ENCODE results near the gene HPX. TPM values are rescaled to one million over a fixed set of nuclear protein-coding genes. Genes with fewer than 3 reads are reported as not detected.
A peak's percentile ranks its signal among the peaks of the same experiment; 100 is the strongest.
"Not testable (repeated sequence)": the region's sequence is repeated elsewhere in the genome, so short reads cannot be mapped to it uniquely, and the experiment has no call there.

The HPX gene
- total RNA-seq, 1 donor from 2014 or later: 0.64 TPM

DNA sequence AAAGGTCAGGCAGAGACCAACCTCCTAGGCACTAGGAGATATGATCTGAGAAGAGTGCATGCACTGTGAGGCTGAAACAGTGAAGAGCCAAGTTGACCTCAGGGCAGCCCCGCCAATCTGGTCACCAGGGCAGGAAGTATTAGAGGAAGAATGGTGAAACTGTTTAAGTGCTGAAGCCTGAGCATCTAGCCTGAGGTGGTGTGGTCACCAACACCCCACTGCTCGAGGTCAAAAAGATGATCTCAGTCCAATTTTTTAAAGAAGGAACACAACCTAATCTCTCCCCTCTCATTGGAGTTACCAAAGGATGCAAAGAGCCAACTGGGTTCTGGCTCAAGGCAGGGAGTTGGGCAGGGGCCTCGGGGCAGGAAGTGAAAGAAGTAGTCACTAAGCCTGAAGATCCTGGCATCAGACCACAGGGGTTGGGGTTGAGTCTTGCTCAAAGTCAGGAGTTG, 25.9 kb downstream of the HPX start:
- no peak for ATAC-seq

DNA sequence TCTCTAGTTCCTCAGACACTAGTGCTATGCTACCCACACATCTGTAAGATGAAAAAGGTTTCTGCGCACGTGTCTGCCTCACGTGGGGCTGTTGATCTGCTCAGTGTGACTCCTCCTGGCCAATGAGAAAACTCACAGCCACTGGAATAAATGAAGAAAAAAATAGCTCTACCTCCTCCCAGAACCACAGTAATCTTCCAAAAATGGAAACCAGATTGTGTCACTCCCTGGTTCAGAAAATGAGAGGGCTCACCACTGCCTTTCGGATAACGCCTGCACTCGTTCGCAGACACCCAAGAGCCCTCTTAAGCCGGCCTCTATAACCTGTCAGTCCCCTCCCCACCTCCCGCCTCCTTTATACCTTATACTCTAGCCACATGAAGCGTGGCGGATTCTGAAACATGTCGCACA, 27.0 kb downstream of the HPX start:
- ATAC-seq: no peak

DNA sequence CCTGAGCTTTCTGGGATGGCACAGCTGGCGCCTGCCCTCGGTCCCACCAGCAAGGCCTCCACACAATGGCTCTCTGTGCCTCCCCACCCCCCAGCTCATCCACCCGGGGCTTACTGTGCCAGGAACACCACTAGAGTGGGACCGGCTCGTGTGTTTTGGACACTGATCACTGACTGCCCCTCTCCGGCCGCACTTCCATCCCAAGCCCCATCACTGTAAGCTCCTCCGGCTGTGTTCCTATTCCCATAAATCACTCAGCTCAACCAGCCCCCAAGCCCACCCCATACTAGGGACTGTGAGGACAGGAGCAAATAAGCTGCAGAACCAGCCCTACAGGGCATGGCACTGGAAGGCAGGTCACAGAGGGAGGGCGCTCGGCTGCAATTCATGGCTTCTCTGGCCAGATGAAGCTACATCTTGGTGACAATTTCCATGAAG, 29.2 kb downstream of the HPX start:
- ATAC-seq: no peak

DNA sequence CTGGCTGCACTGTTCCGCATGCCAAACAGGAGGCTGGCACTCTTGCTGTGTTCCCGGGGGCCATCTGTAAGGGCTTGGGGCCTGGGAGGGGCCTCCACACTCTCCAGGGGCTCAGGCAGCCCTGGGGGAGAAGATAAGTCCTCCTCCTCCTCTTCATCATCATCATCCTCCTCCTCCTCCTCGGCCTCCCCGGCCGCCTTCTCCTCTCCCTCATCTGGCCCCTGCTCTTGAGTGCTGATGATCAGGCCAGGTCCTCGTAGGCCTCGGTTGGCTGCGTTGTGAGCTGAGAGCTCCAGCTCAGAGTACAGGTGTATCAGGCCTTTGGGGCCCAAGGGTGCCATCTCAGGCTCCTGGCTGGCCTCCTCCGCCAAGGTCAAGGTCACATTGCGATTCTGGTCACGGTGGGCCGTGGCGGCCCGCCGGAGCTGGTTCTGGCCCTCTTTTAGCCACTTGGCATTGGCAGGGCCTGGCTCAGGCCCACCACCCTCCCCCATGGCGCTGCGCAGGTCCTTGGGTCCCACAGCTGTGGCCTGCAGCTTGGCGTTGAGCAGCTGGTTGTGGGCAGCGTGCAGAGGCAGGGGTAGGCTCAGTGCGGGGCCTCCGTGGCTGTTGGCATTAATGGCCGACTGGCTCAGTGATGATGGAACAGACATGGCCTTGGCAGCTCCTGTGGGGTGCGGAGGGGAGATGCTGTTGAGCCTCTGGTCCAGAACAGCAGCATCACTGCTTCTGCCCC, 29.9 kb downstream of the HPX start:
- peak; percentile 14 for ATAC-seq

DNA sequence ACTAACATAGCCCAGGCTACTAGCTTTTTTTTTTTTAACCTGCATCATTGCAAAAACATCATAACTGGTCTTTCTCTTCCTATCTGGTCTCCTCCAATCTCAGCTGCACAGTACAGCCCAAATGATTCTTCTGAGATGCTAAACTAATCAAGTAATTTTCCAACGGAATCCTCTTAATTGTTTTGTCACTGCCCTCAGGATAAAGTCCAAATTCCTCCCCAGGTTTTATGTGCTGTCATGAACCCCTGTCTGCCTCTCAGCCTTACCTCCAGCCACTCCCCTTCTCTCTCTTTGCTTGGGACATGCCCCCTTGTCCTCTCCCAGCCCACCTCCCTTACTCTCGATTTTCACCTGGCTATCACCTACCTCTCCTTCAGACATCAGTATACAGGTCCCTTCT, 34.4 kb downstream of the HPX start:
- ATAC-seq: no peak

DNA sequence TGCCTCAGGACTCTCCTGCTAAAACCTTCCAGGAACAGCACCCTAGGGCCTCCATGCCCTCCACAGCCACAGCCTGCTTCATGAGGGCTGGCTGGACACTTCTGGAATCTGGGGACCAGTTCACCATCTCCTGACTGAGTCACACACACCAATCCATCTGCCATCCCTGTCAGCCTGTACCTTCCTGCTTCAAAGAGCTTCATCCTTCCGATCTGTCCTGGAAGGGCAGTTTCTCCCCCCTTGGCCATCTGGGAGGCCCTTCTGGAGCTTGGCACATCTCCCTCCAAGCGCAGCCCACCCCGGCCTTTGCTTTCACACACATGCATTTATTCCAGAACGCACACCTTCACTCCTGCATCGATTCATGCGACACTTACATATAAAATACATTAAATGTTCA, 34.9 kb downstream of the HPX start:
- ATAC-seq: no peak

DNA sequence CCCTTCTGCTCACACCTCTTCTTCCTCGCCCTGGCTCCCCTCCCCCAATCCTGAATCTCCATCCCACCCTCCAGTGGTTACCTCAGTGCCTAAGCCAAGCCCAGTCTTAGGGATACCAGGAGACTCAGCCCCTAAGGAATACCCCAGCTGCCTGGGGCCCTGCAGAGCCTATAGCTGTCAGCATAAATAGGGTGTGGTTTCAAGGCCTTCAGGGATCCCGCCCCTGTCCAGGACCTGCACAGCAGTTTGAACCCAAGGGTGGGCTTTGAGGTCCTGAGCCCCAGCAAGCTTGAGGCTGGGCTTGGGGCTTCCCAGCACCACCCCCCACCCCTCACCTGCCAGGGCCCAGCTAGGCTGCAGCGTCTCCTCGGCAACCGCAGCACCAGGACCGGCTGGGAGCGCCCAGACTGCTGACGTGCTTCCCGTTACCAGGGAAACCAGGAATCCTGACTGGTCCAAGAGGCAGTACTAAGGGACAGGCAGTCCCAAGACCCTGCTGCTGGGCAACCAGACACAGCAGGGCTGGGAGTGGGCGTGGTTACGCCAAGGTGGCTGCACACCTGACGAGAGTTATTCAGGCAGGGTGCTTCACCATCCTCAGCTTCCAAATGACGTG, 35.6 kb downstream of the HPX start:
- no peak for ATAC-seq

DNA sequence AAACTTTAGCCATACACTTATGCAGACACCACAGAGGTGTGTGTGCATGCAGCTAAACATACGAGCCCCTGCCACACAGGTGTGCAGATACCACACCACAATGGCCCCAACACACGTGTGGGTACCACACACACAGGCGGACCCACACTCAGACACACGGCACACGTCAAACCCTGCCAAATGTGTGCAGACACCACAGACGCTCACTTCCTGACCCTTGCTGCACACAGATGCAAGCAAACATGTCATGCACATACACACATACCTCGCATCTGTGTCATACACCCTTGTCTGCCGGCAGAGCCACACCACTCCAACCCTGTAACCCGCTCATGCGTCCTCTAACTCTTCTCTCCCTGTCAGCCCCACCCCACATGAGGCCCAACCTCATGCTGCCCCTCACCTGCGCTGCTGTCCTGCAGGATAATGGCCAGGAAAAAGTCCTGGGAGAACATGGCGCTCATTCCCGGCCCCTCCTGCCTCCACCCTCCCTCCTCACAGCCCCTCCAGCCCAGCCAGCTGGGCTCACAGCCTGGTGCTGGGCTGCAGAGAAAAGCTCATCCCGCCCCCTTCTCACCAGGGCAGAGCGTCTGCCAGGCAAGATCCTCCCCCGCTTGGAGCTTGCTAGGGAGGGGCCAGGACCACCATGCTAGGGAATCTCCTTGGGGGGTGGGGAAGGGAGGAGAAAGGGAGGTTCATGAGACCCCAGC, 36.3 kb downstream of the HPX start:
- no peak for ATAC-seq

DNA sequence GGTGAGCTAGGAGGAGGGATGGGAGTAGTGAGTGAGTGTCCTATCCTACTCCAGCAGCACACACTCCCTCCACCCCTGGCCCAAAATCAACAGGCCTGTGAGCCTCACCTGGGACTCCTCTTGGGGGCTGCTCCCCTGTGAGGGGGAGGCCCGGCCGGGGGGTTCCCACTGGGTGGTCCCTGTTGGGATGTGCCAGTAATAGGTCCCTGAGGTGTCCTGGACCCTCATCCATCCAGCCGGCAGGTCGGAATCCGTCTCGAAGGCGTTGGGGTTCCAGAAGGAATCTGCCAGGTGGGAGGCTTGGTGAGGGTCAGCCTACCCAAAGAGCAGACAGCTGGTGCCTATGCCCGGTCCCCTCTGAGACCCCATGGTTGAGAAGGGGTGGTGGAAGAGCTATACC, 37.2 kb downstream of the HPX start:
- ATAC-seq: no peak

DNA sequence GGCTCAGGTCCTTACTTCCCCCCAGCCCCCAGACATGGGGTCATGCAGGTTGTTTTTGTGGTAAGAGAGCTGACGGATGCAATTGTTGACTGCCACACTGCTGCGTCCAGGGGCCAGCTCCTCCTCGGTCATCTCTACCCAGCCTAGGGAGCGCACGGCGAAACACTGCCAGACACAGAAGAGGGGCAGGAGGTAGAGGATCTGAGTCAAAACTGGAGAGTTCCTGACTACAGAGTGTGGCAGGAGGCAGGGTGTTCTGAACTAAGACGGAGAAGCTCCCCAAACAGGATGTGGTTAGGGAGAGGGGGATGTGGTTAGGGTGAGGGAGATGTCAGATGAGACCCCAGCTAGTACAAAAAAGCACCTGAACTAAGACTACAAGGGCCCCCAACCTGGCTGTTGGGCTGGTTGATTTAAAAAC, 38.2 kb downstream of the HPX start:
- peak; percentile 47 for ATAC-seq

DNA sequence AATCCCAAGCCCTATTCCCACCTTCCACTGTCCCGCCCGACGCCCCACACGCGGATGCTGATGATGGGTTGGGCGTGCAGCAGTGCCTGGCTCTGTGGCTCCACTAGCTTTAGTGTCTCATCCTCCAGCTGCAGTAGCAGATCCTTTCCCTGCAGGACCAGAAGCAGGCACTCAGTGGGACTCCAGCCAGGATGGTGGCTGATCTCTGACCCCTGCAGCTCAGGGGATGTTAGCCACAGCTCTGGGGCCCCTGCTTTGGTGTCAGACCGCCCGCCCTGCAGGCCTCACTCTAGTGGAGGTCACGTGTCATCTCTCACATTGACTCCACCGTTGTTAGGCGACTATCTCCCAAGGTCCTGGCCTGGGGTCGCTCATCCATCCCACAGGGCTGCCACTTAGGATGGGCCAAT, 38.7 kb downstream of the HPX start:
- ATAC-seq: no peak

DNA sequence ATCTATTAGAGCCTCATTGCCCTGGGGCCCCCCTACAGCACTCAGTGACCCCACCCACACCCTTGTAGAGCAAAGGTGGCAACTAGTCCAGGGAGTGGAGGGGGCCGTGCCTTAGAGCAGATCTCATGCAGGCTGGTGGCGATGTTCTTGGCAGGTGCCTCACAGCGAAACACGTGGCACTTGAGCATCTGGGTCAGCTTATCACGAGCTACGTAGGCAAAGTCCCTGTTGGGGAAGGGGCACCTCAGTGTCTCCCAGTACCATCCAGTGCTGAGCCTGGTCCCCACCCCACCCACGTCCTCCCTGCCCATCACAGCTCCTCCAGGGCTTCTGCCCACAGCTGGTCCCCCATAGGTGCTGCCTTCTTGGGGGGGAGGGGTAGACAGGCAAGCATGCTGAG, 39.3 kb downstream of the HPX start:
- ATAC-seq: peak; percentile 6

DNA sequence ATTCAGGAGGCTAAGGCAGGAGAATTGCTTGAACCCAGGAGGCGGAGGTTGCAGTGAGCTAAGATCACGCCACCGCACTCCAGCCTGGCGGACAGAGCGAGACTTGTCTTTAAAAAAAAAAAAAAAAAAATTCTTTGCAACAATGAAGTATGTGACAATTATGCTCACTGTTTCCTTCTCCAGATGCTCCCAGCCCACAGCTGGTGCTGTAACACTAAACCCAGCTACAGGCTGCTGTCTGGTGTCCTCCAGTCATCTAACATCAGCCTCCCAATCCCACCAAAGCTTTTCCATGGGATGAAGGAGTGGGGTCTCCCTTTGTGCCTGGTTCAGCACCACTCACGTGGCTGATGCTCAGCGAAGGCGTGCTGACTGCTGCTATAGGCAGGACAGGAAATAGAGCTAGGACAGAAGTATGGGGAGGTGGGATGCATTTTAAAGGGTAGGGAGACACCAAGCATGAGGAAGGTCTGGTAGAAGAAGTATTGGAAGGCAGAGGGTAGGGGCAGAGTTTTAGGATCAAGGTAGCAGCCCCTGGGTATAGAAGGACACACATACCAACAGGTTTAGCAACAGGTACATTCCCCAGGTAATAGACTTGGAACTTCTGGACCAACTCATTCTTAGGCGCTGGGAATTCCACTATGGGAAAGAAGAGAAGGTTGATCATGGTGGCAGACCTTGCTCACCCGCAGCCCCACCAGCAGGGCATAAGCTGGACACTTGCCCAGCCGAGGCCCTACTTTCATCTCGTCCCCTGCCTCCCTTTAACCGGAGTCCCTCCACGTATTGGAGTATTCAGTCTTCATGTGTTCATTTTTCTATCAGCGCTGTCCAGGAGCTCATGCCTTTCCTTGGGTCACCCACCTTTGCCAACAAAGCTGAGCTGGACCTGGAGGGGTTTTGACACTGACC, 40.1 kb downstream of the HPX start:
- ATAC-seq: no peak

DNA sequence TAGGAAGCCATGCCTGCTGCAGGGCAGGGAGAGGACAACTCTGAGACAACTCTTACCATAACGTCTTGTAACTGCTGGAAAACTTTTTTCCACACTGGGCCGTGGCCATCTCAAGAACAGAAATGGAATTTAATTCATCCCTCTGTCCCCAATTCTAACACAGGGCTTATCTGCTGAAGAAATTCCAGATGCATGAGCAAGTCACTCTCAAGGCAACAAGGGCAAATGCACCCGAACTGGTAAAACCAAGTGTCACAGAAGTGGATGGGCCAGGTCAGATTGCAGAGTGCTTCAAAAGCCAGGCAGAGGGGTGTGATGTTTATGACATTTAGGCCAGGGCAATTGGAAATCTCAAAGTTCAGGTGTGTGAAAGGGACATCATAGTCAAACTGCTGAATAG, 43.2 kb downstream of the HPX start:
- no peak for ATAC-seq

DNA sequence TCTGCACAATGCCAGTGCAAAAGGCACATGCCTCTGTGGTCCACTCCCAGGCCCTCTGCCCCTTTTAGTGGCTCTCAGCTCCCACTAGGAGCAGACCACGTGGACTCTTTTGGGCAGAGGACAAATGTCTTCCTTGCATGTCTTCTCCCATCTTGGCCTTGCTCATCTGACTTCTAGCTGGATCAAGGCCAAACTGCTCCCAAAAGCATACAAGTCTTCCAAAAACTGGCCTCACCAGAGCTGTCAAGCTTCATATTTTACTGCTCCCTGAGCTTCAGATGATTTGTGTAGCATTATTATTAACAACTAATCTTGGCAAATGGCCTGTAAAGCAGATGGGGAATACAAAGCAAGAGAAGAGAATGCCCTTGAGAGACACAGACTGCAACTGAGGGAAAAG, 43.6 kb downstream of the HPX start:
- ATAC-seq: no peak

DNA sequence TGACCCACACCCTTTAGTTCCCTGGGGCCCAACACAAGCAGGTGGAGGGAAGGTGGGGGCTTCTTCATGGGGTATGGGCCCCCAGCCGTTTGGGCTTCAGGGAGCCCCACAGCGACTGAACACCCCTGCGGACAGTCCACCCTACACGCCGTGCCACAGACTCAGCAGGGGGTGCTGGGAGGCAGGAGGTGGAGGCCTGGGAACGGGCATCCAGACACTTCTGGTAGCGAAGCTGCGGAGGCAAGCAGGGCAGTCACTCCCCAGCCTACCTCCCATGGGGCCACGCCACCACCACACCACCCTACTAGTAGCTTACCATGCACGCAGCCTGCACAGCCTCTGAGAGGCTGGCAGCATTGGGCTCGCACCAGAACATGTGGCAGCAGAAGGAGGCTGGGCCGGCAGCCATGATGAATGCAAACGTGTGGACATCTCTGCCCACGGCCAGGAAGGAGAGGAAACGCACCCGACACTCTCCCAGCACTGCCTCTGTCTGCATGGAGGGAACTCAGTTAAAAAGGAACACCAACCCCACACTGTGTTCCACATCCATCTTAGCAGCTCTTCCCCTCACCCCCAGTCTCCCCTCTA, 45.2 kb downstream of the HPX start:
- ATAC-seq: no peak

DNA sequence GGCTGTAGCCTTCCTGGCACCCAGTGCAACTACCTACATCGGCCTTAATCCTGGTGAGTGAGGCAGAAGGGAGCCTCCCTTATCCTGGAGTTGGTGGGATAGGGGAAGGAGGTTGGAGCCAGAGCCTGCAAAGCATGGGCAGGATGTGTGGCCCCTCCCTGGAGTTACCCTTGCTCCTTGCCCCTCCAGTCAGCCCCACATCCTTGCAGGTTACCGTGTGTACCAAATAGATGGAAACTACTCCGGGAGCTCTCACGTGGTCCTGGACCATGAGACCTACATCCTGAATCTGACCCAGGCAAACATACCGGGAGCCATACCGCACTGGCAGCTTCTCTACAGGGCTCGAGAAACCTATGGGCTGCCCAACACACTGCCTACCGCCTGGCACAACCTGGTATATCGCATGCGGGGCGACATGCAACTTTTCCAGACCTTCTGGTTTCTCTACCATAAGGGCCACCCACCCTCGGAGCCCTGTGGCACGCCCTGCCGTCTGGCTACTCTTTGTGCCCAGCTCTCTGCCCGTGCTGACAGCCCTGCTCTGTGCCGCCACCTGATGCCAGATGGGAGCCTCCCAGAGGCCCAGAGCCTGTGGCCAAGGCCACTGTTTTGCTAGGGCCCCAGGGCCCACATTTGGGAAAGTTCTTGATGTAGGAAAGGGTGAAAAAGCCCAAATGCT, 46.7 kb downstream of the HPX start:
- ATAC-seq: no peak

DNA sequence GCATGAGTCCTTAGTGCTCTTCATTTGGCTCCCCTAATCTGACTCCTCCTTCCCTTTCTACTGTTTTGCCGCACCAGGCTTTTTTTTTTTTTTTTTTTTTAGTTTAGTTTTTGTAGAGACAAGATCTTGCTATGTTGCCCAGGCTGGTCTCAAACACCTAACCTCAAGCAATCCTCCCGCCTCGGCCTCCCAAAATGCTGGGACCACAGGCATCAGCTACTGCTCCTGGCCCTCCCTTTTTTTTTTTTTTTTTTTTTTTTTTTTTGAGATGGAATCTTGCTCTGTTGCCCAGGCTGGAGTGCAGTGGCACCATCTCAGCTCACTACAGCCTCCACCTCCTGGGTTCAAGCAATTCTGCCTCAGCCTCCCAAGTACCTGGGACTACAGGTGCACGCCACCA, 48.5 kb downstream of the HPX start:
- ATAC-seq: not testable (repeated sequence)

DNA sequence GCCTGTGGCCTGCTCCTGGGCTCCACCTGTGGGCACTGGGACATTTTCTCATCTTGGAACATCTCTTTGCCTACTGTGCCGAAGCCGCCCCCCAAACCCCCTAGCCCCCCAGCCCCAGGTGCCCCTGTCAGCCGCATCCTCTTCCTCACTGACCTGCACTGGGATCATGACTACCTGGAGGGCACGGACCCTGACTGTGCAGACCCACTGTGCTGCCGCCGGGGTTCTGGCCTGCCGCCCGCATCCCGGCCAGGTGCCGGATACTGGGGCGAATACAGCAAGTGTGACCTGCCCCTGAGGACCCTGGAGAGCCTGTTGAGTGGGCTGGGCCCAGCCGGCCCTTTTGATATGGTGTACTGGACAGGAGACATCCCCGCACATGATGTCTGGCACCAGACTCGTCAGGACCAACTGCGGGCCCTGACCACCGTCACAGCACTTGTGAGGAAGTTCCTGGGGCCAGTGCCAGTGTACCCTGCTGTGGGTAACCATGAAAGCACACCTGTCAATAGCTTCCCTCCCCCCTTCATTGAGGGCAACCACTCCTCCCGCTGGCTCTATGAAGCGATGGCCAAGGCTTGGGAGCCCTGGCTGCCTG, 49.2 kb downstream of the HPX start:
- ATAC-seq: no peak

DNA sequence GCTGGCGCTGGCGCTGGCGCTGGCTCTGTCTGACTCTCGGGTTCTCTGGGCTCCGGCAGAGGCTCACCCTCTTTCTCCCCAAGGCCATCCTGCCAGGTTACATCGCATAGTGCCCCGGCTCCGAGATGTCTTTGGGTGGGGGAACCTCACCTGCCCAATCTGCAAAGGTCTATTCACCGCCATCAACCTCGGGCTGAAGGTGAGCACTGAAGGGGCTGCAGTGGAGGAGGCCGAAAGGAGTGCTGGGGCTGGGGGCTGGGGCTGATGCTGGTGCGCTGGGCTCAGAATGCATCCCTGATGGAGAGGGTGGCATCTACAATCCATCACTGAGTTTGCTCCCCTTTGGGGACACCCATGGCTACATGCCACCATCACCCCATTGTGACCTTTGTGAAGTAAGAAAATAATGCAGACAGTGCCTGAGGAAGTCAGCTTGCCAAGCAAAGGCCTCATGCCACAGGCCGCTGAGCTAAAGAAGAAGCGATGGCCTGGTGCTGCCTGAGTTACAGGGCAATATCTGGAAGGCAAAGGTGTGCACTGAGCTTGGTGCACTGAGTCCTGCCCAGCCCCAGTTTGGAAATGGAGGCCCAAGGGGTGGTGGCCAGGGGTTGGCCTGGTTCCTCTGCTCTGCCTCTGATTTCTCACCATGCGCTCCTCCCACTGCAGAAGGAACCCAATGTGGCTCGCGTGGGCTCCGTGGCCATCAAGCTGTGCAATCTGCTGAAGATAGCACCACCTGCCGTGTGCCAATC, 49.9 kb downstream of the HPX start:
- no peak for ATAC-seq
